Measurements from ENCODE around the gene CPNE6. TPM values are rescaled to one million over a fixed set of nuclear protein-coding genes. Genes with fewer than 3 reads are reported as not detected.

The CPNE6 gene
- total and polyA plus RNA-seq, 2 of the 13 experiments (the other 11 are each of a cell fraction or from before 2014, with no cell fraction given) = not detected

GRCh38 chr14:24113801-24114531 is 42.6 kb downstream of the CPNE6 start (continued):
- TF ChIP-seq GLMP (CRISPR knock-in tag; IDR thresholded peaks at IDR 0.05; ENCODE audit: borderline replicate concordance) = no peak
- 0 out of 2 replicates have a peak, but pooled peaks have one; percentile 41 for TF ChIP-seq ZNF17 (CRISPR knock-in tag; IDR thresholded peaks at IDR 0.05)
- TF ChIP-seq NR2F1 (CRISPR knock-in tag; IDR thresholded peaks at IDR 0.05) = peak; percentile 74 to 90
- TF ChIP-seq ZNF546 (CRISPR knock-in tag; conservative IDR thresholded peaks at IDR 0.05) = peak; percentile 80; the same call in 1 of the 2 replicates
- TF ChIP-seq NR3C1 (CRISPR knock-in tag; IDR thresholded peaks at IDR 0.05) = no peak
- TF ChIP-seq IKZF4 (CRISPR knock-in tag; IDR thresholded peaks at IDR 0.05; ENCODE audit: borderline replicate concordance, low read depth, not compliant biosample characterization) = no peak
- no peak for TF ChIP-seq ZNF646 (CRISPR knock-in tag; IDR thresholded peaks at IDR 0.05)
- peak; percentile 97 for TF ChIP-seq NFKB2 (CRISPR knock-in tag; IDR thresholded peaks at IDR 0.05; ENCODE audit: borderline replicate concordance)
- peak; percentile 94 for TF ChIP-seq ZNF768 (CRISPR knock-in tag; IDR thresholded peaks at IDR 0.05)
- peak; percentile 48; the same call in 1 of the 2 replicates for TF ChIP-seq MYNN (CRISPR knock-in tag; IDR thresholded peaks at IDR 0.05; ENCODE audit: low read depth)
- no peak; the same call in 1 of the 2 replicates for TF ChIP-seq MTF2 (CRISPR knock-in tag; IDR thresholded peaks at IDR 0.05; ENCODE audit: borderline replicate concordance)
- peak; percentile 74; the same call in 1 of the 2 replicates for TF ChIP-seq MZF1 (CRISPR knock-in tag; IDR thresholded peaks at IDR 0.05; ENCODE audit: borderline replicate concordance)
- TF ChIP-seq MEIS2 (CRISPR knock-in tag; IDR thresholded peaks at IDR 0.05) = peak; percentile 96
- peak; percentile 99 for TF ChIP-seq ZGPAT (CRISPR knock-in tag; IDR thresholded peaks at IDR 0.05)
- no peak for TF ChIP-seq ZNF496 (CRISPR knock-in tag; IDR thresholded peaks at IDR 0.05; ENCODE audit: insufficient replicate concordance)
- peak; percentile 77; the same call in 1 of the 2 replicates for TF ChIP-seq MIER2 (CRISPR knock-in tag; IDR thresholded peaks at IDR 0.05)
- TF ChIP-seq ZNF841 (CRISPR knock-in tag; IDR thresholded peaks at IDR 0.05; ENCODE audit: borderline replicate concordance) = no peak
- no peak; the same call in none of the 2 replicates for TF ChIP-seq ZNF782 (CRISPR knock-in tag; IDR thresholded peaks at IDR 0.05; ENCODE audit: borderline replicate concordance)
- peak; percentile 98 for TF ChIP-seq MEF2D (CRISPR knock-in tag; IDR thresholded peaks at IDR 0.05)
- no peak for TF ChIP-seq ZNF558 (CRISPR knock-in tag; IDR thresholded peaks at IDR 0.05; ENCODE audit: borderline replicate concordance)

All from HepG2 (cell line).